ENCODE results near the gene GCAT. TPM values are rescaled to one million over a fixed set of nuclear protein-coding genes. Genes with fewer than 3 reads are reported as not detected.
"Not testable (repeated sequence)": the region's sequence is repeated elsewhere in the genome, so short reads cannot be mapped to it uniquely, and the experiment has no call there.

Gene GCAT
- total and polyA plus RNA-seq, 4 donors, result 9.3 to 31.1 (median 14.5) TPM

- H3K4me3 ChIP-seq, result no peak overlapping the region
- H3K27me3 ChIP-seq (ENCODE audit: control insufficient read depth in 3 of 3, insufficient read depth in 3 of 3, low read length in 2 of 3), result no peaks in the 10 kb centered on the region
- H3K9me3 ChIP-seq (ENCODE audit: control insufficient read depth in 4 of 4, insufficient read depth in 3 of 4, low read length in 3 of 4), result no peaks in the 10 kb centered on the region
- DNase-seq (no peak), ATAC-seq (ENCODE audit: insufficient read depth, low FRiP score) (no peak)
- no peak overlapping the region for H3K9ac ChIP-seq (ENCODE audit: insufficient read depth in 1 of 2, low read length in 2 of 2)
- H3K27ac ChIP-seq (ENCODE audit: low read depth in 1 of 2, low read length in 1 of 2), result no peak overlapping the region
- H3K4me1 ChIP-seq (ENCODE audit: control insufficient read depth in 5 of 5, insufficient read depth in 5 of 5, low read length in 5 of 5), result no peaks in the 10 kb centered on the region
- H3K36me3 ChIP-seq (ENCODE audit: control insufficient read depth in 4 of 4, insufficient read depth in 4 of 4, low read length in 4 of 4), result no peaks in the 10 kb centered on the region
- TF ChIP-seq CTCF (IDR thresholded peaks at IDR 0.05; ENCODE audit: control extremely low read depth, extremely low read depth), result no peak
- WGBS, 2 donors, result 67 to 84% methylated on average over 6 of the region's 6 CpGs
Observed at GRCh38 chr22:37792494-37792893, 15.2 kb upstream of the GCAT start.

GRCh38 chr22:37794376-37794775 is 13.4 kb upstream of the GCAT start:
- Histone ChIP-seq H3K27ac (ENCODE audit: low read depth in 1 of 2, low read length in 1 of 2) (no peak overlapping the region), H3K4me1 (ENCODE audit: control insufficient read depth in 5 of 5, insufficient read depth in 5 of 5, low read length in 5 of 5) (no peaks in the 10 kb centered on the region), H3K9ac (ENCODE audit: insufficient read depth in 1 of 2, low read length in 2 of 2) (no peak overlapping the region), H3K27me3 (ENCODE audit: control insufficient read depth in 3 of 3, insufficient read depth in 3 of 3, low read length in 2 of 3) (no peaks in the 10 kb centered on the region), H3K36me3 (ENCODE audit: control insufficient read depth in 4 of 4, insufficient read depth in 4 of 4, low read length in 4 of 4) (no peaks in the 10 kb centered on the region), H3K9me3 (ENCODE audit: control insufficient read depth in 4 of 4, insufficient read depth in 3 of 4, low read length in 3 of 4) (no peaks in the 10 kb centered on the region), H3K4me3 (no peak overlapping the region)
- WGBS, 2 donors, result 77 to 79% methylated on average over 2 of the region's 2 CpGs
- no peak for DNase-seq
- ATAC-seq (ENCODE audit: insufficient read depth, low FRiP score), result no peak
- TF ChIP-seq CTCF (IDR thresholded peaks at IDR 0.05; ENCODE audit: control extremely low read depth, extremely low read depth), result no peak

GRCh38 chr22:37796079-37796478 is 11.7 kb upstream of the GCAT start:
- Histone ChIP-seq H3K27me3 (ENCODE audit: control insufficient read depth in 3 of 3, insufficient read depth in 3 of 3, low read length in 2 of 3) (no peaks in the 10 kb centered on the region), H3K4me1 (ENCODE audit: control insufficient read depth in 5 of 5, insufficient read depth in 5 of 5, low read length in 5 of 5) (no peaks in the 10 kb centered on the region), H3K9ac (ENCODE audit: insufficient read depth in 1 of 2, low read length in 2 of 2) (no peak overlapping the region), H3K36me3 (ENCODE audit: control insufficient read depth in 4 of 4, insufficient read depth in 4 of 4, low read length in 4 of 4) (no peaks in the 10 kb centered on the region), H3K4me3 (no peak overlapping the region), H3K9me3 (ENCODE audit: control insufficient read depth in 4 of 4, insufficient read depth in 3 of 4, low read length in 3 of 4) (no peaks in the 10 kb centered on the region), H3K27ac (ENCODE audit: low read depth in 1 of 2, low read length in 1 of 2) (no peak overlapping the region)
- ATAC-seq (ENCODE audit: insufficient read depth, low FRiP score), result no peak
- 77 to 93% methylated on average over 3 of the region's 3 CpGs for WGBS, 2 donors
- DNase-seq, result no peak
- no peak for TF ChIP-seq CTCF (IDR thresholded peaks at IDR 0.05; ENCODE audit: control extremely low read depth, extremely low read depth)

- H3K9me3 ChIP-seq (ENCODE audit: control insufficient read depth in 4 of 4, insufficient read depth in 3 of 4, low read length in 3 of 4); ATAC-seq (ENCODE audit: insufficient read depth, low FRiP score); H3K9ac ChIP-seq (ENCODE audit: insufficient read depth in 1 of 2, low read length in 2 of 2); DNase-seq; H3K27me3 ChIP-seq (ENCODE audit: control insufficient read depth in 3 of 3, insufficient read depth in 3 of 3, low read length in 2 of 3); H3K4me3 ChIP-seq; H3K27ac ChIP-seq (ENCODE audit: low read depth in 1 of 2, low read length in 1 of 2); H3K36me3 ChIP-seq (ENCODE audit: control insufficient read depth in 4 of 4, insufficient read depth in 4 of 4, low read length in 4 of 4); H3K4me1 ChIP-seq (ENCODE audit: control insufficient read depth in 5 of 5, insufficient read depth in 5 of 5, low read length in 5 of 5): not testable (repeated sequence)
- WGBS, 2 donors, result 94% methylated on average over 7 of the region's 7 CpGs
Observed at GRCh38 chr22:37797259-37797658, 10.5 kb upstream of the GCAT start.
